HUES6 (cell line): ENCODE measurements around the gene DYNLT2.

Source experiments
- H3K27ac ChIP-seq: 2 replicates; pipeline ENCODE4 v1.7.0; 2013; ENCODE audit warnings: low read depth, mild to moderate bottlenecking, low read length, inconsistent platforms
- H3K27me3 ChIP-seq: 2 replicates; pipeline ENCODE4 v1.6.1; 2013; ENCODE audit warnings: low read length; ENCODE audit not compliant: control insufficient read depth, insufficient read depth
- H3K36me3 ChIP-seq: 2 replicates; pipeline ENCODE4 v1.6.1; 2013; ENCODE audit warnings: low read length; ENCODE audit not compliant: control insufficient read depth, insufficient read depth
- H3K4me1 ChIP-seq: 2 replicates; pipeline ENCODE4 v1.6.1; 2013; ENCODE audit warnings: low read length; ENCODE audit not compliant: control insufficient read depth, insufficient read depth
- H3K4me3 ChIP-seq: 2 replicates; pipeline ENCODE4 v1.5.1; 2013; ENCODE audit warnings: low read depth, low read length
- H3K9ac ChIP-seq: one replicate; pipeline ENCODE4 v1.6.1; 2013; ENCODE audit warnings: mild to moderate bottlenecking, low read length
- H3K9me3 ChIP-seq: 2 replicates; pipeline ENCODE4 v1.6.1; 2013; ENCODE audit warnings: low read depth, low read length; ENCODE audit not compliant: control insufficient read depth, insufficient read depth

Gene DYNLT2

DNA sequence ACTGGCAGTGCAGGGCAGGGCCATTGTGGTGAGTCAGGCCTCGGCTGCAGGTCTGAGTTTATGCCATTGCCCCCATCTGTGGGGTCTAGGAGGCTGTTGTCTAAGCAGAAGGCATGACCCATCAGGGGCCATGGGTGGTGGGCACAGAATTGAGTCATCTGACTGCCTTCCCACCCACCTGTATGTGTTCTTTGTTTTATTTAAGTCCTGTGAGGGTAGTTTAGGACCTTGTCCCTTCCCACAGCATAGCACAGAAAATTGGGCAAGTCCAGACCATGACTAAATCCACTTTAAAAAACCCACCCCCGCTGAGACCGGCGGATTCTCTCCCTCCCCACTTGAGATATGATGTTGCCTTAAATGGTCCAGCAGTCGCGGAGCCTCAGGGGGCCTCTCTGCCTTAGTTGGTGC, 40.4 kb upstream of the DYNLT2 start:
- no peak overlapping the region for H3K27ac ChIP-seq

DNA sequence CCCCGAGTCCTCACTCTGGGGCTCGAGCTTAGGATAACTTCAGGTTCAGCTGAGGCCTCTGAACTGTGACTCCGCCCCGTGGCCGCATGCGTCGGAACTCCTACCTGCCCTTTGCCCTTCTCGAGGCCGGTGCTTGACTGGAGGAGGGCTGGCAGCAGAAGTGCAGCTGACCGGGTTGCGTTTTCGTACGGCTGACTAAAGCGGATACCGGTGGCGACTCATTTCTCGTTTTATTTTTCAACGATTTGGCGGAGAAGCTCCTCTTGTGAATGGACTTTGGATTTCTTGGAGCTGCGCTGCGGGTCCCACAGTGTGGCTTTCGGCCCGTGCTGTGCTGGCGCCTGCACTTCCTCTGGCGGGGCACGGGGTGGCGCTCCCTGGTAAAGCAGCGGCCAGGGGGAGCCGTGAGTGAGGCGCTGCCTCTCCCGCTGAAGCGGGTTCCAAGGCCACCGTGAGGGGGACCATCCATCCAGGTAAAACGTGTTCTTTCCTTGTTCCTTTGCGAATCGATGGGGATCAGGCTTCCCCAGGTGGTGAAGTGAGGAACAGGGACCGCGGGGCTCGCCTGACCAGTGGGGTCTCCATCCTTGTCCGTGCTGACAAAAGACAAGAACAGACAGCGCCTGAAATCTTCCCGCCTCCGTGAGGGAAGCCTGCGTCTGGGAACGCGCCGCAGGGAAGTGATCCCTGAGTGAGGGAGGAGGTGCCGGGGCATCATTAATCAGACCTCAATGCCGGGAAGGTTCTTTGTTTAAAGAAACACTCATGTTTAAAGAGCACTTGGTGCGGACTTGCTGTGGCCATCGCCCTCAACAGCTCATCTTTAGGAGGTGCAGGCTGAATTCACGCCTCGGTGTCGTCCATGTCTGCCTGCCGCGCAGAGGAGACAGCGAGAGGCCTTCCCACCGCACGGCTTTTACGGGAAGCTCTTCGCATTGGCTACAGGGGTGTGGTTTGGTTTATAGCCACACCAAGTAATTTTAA, 38.9 kb upstream of the DYNLT2 start:
- peaks cover 12% of the 10 kb centered on the region; the same call in 1 of the 2 replicates for H3K4me1 ChIP-seq
- H3K36me3 ChIP-seq = no peaks in the 10 kb centered on the region
- H3K9ac ChIP-seq = peak overlapping the region; percentile 30
- no peak overlapping the region for H3K27ac ChIP-seq
- peaks cover 25% of the 10 kb centered on the region for H3K27me3 ChIP-seq
- peak overlapping the region; percentile 58 for H3K4me3 ChIP-seq
- H3K9me3 ChIP-seq = no peaks in the 10 kb centered on the region

More for the DNA sequence above, 40.4 kb upstream of the DYNLT2 start:
- Histone ChIP-seq H3K27me3 (peaks cover 25% of the 10 kb centered on the region), H3K36me3 (no peaks in the 10 kb centered on the region), H3K9me3 (no peaks in the 10 kb centered on the region), H3K4me3 (no peak overlapping the region), H3K4me1 (peaks cover 12% of the 10 kb centered on the region; the same call in 1 of the 2 replicates), H3K9ac (no peak overlapping the region)

DNA sequence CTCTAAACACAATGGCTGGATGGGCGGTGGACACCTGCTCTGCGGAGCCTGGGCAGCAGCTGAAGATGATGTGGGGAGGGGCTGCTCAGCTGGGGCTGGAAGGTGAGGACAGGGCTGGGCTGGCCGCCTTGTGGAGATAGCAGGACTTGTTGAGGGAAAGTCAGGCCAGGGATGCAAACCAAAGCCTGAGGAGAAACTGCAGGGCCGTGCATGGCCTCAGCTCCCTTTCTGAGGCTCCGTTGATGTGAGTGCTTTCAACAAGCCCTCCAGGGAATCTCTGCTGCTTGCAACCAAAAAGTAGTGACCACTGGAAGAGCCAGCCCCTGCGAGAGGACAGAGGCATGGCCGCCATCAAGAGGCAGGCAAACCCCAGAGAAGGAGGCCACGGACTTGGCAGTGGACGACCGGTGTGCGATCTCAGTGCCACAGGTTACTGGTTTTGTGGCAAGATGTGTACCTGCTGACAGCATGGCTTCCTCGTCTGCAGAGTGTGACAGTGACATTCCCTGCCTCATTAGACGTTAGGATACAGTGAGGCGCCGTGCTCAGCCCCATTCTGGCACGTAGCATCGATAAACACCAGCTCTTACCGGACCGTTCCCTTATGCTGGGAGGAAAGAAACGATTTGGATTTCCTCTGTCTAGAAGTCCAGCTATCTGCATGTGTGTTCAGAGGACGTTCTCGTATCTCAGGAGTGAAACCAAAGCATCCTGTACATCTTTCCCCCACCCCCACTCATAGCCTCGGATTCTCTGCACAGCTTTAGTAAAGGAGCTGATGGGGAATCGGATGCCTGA, 38.0 kb upstream of the DYNLT2 start:
- Histone ChIP-seq H3K27me3 (peaks cover 25% of the 10 kb centered on the region), H3K4me3 (peak overlapping the region; percentile 58; the same call in 1 of the 2 replicates), H3K27ac (no peak overlapping the region), H3K9ac (no peak overlapping the region), H3K9me3 (no peaks in the 10 kb centered on the region), H3K4me1 (peaks cover 12% of the 10 kb centered on the region; the same call in 1 of the 2 replicates), H3K36me3 (0 out of 2 replicates have a peak, but pooled peaks cover 2% of the 10 kb centered on the region)

GRCh38 chr6:169788809-169789145, 37.4 kb upstream of the DYNLT2 start:
- peaks cover 12% of the 10 kb centered on the region; the same call in 1 of the 2 replicates for H3K4me1 ChIP-seq
- no peak overlapping the region for H3K4me3 ChIP-seq
- no peak overlapping the region for H3K9ac ChIP-seq
- H3K36me3 ChIP-seq = 0 out of 2 replicates have a peak, but pooled peaks cover 3% of the 10 kb centered on the region
- H3K27me3 ChIP-seq = peaks cover 25% of the 10 kb centered on the region
- H3K9me3 ChIP-seq = no peaks in the 10 kb centered on the region
- H3K27ac ChIP-seq = no peak overlapping the region

GRCh38 chr6:169787797-169788196, 36.4 kb upstream of the DYNLT2 start:
- Histone ChIP-seq H3K27me3 (peaks cover 25% of the 10 kb centered on the region), H3K27ac (no peak overlapping the region)

GRCh38 chr6:169786349-169786748, 35.0 kb upstream of the DYNLT2 start:
- Histone ChIP-seq H3K27ac (no peak overlapping the region), H3K9ac (no peak overlapping the region), H3K27me3 (peaks cover 22% of the 10 kb centered on the region), H3K9me3 (no peaks in the 10 kb centered on the region), H3K4me3 (no peak overlapping the region), H3K4me1 (peaks cover 12% of the 10 kb centered on the region; the same call in 1 of the 2 replicates), H3K36me3 (peaks cover 14% of the 10 kb centered on the region)

More at GRCh38 chr6:169787797-169788196, 36.4 kb upstream of the DYNLT2 start:
- Histone ChIP-seq H3K4me1 (peaks cover 12% of the 10 kb centered on the region; the same call in 1 of the 2 replicates), H3K9ac (no peak overlapping the region), H3K36me3 (peaks cover 8% of the 10 kb centered on the region; the same call in 1 of the 2 replicates), H3K9me3 (no peaks in the 10 kb centered on the region), H3K4me3 (no peak overlapping the region)

DNA sequence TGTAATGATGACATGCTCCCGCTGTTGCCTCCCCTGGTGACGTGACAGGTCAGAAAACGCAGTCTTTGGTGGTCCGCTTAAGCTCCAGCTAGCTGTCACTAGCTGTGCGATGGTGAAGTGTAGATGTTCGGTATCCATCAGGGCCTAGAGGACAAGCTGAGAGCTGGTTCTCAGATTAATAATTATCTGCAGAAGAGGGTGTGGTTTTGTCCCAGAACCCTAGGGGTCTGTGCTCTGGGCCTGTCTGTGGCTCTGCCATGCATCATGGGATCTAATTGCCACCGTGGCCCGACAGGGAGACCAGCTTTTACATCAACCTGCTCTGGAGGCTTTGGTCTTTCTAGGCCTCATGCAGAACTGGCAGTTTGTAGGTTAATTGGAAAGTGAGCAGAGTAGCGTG, 34.2 kb upstream of the DYNLT2 start:
- peaks cover 8% of the 10 kb centered on the region; the same call in 1 of the 2 replicates for H3K4me1 ChIP-seq
- peaks cover 15% of the 10 kb centered on the region for H3K27me3 ChIP-seq
- no peak overlapping the region for H3K4me3 ChIP-seq
- no peak overlapping the region for H3K27ac ChIP-seq
- no peaks in the 10 kb centered on the region for H3K9me3 ChIP-seq
- H3K36me3 ChIP-seq = peaks cover 16% of the 10 kb centered on the region
- no peak overlapping the region for H3K9ac ChIP-seq

DNA sequence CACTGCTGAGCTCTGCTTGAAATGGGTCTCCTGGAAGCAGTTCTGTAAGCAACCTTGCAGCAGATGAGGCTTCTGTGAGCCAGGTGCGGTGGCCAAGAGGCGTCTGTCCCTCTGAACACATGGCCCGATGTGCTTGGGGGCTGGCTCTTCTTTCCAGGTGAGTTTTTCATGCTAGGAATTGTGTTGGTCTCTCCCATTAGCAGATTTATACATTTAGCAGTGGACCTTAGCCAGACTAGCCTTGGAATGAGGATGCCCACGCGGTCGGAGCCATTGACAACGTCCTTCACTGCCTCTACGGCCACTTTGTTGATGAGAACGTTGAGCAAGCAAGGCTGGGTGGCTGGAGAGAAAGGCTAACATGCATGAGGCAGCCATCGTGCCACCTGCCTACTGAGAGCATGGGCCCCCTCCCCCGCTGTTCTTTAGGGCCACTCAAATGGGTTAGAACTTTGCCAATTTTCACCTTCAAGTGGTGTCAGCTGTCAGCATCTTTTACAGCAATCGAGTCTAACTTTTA, 33.5 kb upstream of the DYNLT2 start:
- Histone ChIP-seq H3K36me3 (peaks cover 16% of the 10 kb centered on the region), H3K27me3 (peaks cover 11% of the 10 kb centered on the region), H3K4me3 (no peak overlapping the region), H3K27ac (no peak overlapping the region), H3K9me3 (no peaks in the 10 kb centered on the region), H3K4me1 (0 out of 2 replicates have a peak, but pooled peaks cover 4% of the 10 kb centered on the region), H3K9ac (no peak overlapping the region)

GRCh38 chr6:169783971-169784820, 32.8 kb upstream of the DYNLT2 start:
- Histone ChIP-seq H3K4me1 (no peaks in the 10 kb centered on the region), H3K27me3 (peaks cover 5% of the 10 kb centered on the region), H3K9ac (no peak overlapping the region), H3K27ac (no peak overlapping the region), H3K9me3 (no peaks in the 10 kb centered on the region), H3K4me3 (no peak overlapping the region), H3K36me3 (peaks cover 19% of the 10 kb centered on the region)

DNA sequence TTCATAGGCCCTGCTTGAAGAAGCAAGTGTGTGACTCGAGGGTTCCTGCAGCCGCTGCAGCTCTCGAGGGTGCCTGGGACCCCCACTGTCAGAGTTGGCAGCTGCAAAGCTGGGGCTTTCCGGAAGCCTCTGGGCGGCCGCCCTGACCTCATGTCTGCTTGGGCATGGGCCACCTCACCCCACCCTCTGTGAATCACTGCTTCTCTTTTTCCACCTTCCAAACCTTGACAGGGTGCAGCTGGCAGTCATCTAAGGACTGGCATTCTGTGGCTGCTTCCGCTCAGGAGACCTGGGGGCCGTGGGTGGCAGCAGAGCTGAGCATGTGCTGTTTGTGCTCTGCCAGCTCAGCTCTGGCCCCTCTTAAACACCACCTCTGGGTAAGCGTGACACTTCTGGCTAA, 32.0 kb upstream of the DYNLT2 start:
- peaks cover 22% of the 10 kb centered on the region for H3K36me3 ChIP-seq
- H3K4me1 ChIP-seq = no peaks in the 10 kb centered on the region
- no peak overlapping the region for H3K9ac ChIP-seq
- H3K9me3 ChIP-seq = no peaks in the 10 kb centered on the region
- H3K27me3 ChIP-seq = no peaks in the 10 kb centered on the region
- no peak overlapping the region for H3K27ac ChIP-seq
- H3K4me3 ChIP-seq = no peak overlapping the region
